GM23338 (cell line): ENCODE measurements around the gene COX10. TPM values are rescaled to one million over a fixed set of nuclear protein-coding genes. Genes with fewer than 3 reads are reported as not detected.

Experiments
- ATAC-seq: fragments of 200-7000 bp; cut with Tn5 transposase; 3 replicates; pipeline ENCODE4 v1.9.1; 2020
- DNase-seq: peaks from one replicate; pipeline ENCODE4 v3.0.0-alpha.2; 2015; ENCODE audit warnings: low spot score
- H2AFZ ChIP-seq: fragments of 200-600 bp; sonication (generic); 2 replicates; pipeline ENCODE4 v1.8.0; 2016; ENCODE audit warnings: antibody characterized with exemption, mild to moderate bottlenecking, moderate library complexity
- H3F3A ChIP-seq: fragments of 200-600 bp; sonication (generic); replicated peaks from 2 replicates; pipeline ENCODE4 v1.8.0; 2017; ENCODE audit warnings: antibody characterized with exemption, mixed run types, low read depth
- H3K27ac ChIP-seq: fragments of 200-600 bp; sonication (generic); 2 replicates; pipeline ENCODE4 v1.6.1; 2016; ENCODE audit warnings: low read depth
- H3K27me3 ChIP-seq: fragments of 200-600 bp; sonication (generic); 2 replicates; pipeline ENCODE4 v1.8.0; 2016; ENCODE audit warnings: mild to moderate bottlenecking, mixed run types, moderate library complexity; ENCODE audit not compliant: insufficient read depth
- H3K36me3 ChIP-seq: fragments of 200-600 bp; sonication (generic); 2 replicates; pipeline ENCODE4 v1.8.0; 2016; ENCODE audit warnings: mild to moderate bottlenecking; ENCODE audit not compliant: insufficient read depth
- H3K4me1 ChIP-seq: fragments of 200-600 bp; sonication (generic); 2 replicates; pipeline ENCODE4 v1.8.0; 2016; ENCODE audit warnings: mild to moderate bottlenecking, moderate library complexity; ENCODE audit not compliant: insufficient read depth
- H3K4me2 ChIP-seq: fragments of 200-600 bp; sonication (generic); 2 replicates; pipeline ENCODE4 v1.7.1; 2017; ENCODE audit warnings: mixed run types
- H3K4me3 ChIP-seq: fragments of 200-600 bp; sonication (generic); 2 replicates; pipeline ENCODE4 v1.6.1; 2016; ENCODE audit warnings: mixed run types
- H3K79me2 ChIP-seq: fragments of 200-600 bp; sonication (generic); replicated peaks from 2 replicates; pipeline ENCODE4 v1.8.0; 2017; ENCODE audit warnings: mild to moderate bottlenecking; ENCODE audit not compliant: insufficient read depth
- H3K9me2 ChIP-seq: fragments of 200-600 bp; sonication (generic); 2 replicates; pipeline ENCODE4 v1.8.0; 2017; ENCODE audit not compliant: insufficient read depth
- H4K20me1 ChIP-seq: fragments of 200-600 bp; sonication (generic); replicated peaks from 2 replicates; pipeline ENCODE4 v1.8.0; 2017; ENCODE audit warnings: mild to moderate bottlenecking; ENCODE audit not compliant: insufficient read depth
- H3K27ac Mint-ChIP-seq: 2 replicates; pipeline ENCODE4 v1.8.0; 2020; ENCODE audit warnings: inconsistent platforms, mild to moderate bottlenecking, moderate library complexity, mixed read lengths
- H3K27me3 Mint-ChIP-seq: 3 replicates; pipeline ENCODE4 v1.8.0; 2022; ENCODE audit warnings: low read depth, mild to moderate bottlenecking, moderate library complexity, mixed read lengths, inconsistent platforms; ENCODE audit not compliant: insufficient read depth, poor library complexity
- H3K36me3 Mint-ChIP-seq: 3 replicates; pipeline ENCODE4 v1.8.0; 2021; ENCODE audit warnings: low read depth, mild to moderate bottlenecking, inconsistent platforms, moderate library complexity, mixed read lengths
- H3K4me1 Mint-ChIP-seq: 3 replicates; pipeline ENCODE4 v1.8.0; 2020; ENCODE audit warnings: mild to moderate bottlenecking, inconsistent platforms, mixed read lengths
- H3K4me3 Mint-ChIP-seq: 3 replicates; pipeline ENCODE4 v1.8.0; 2021; ENCODE audit warnings: moderate library complexity, mild to moderate bottlenecking, inconsistent platforms, mixed read lengths
- H3K9me3 Mint-ChIP-seq: 3 replicates; pipeline ENCODE4 v1.8.0; 2020; ENCODE audit warnings: moderate library complexity, mild to moderate bottlenecking, inconsistent platforms, mixed read lengths
- CREB1 ChIP-seq: fragments of 250-450 bp; sonication (Bioruptor Pico); IDR thresholded peaks from 2 replicates; pipeline ENCODE4 v1.5.0; 2020; ENCODE audit warnings: low read depth, mild to moderate bottlenecking, moderate library complexity
- CTCF ChIP-seq, 2 experiments: fragments of 200-600 bp in 1 of 2; sonication (generic) in 1 of 2; conservative IDR thresholded peaks; 2 replicates each; pipeline versions ENCODE4 v1.5.1 to v1.6.1; 2016 to 2017; ENCODE audit warnings: antibody characterized with exemption in 2 of 2, low read depth in 2 of 2, mild to moderate bottlenecking in 2 of 2, moderate library complexity in 1 of 2
- EZH2 ChIP-seq: fragments of 200-600 bp; sonication (generic); IDR thresholded peaks from one replicate; pipeline ENCODE4 v1.8.0; 2017; ENCODE audit warnings: antibody characterized with exemption, mild to moderate bottlenecking, low read depth; ENCODE audit not compliant: unreplicated experiment
- JUNB ChIP-seq: IDR thresholded peaks from one replicate; pipeline ENCODE4 v1.6.1; 2016; ENCODE audit warnings: antibody characterized with exemption; ENCODE audit not compliant: unreplicated experiment
- NANOG ChIP-seq: IDR thresholded peaks from 2 replicates; pipeline ENCODE4 v1.6.1; 2016; ENCODE audit warnings: antibody characterized with exemption, borderline replicate concordance
- POLR2AphosphoS5 ChIP-seq: IDR thresholded peaks from 2 replicates; pipeline ENCODE4 v1.6.1; 2016; ENCODE audit warnings: antibody characterized with exemption, low read depth
- REST ChIP-seq: IDR thresholded peaks from one replicate; pipeline ENCODE4 v1.6.1; 2018; ENCODE audit warnings: antibody characterized with exemption; ENCODE audit not compliant: unreplicated experiment
- STAT1 ChIP-seq: IDR thresholded peaks from one replicate; pipeline ENCODE4 v1.6.1; 2016; ENCODE audit warnings: antibody characterized with exemption; ENCODE audit not compliant: unreplicated experiment
- ZNF114 ChIP-seq: fragments of 250-450 bp; sonication (Bioruptor Pico); IDR thresholded peaks from 2 replicates; pipeline ENCODE4 v1.5.0; 2020; ENCODE audit warnings: mild to moderate bottlenecking, moderate library complexity
- polyA plus RNA-seq: library from polyadenylated mRNA; unstranded; fragments of >200 nt; fragmentation: Nextera tagmentation; extraction: Ambion mirVana; gene quantifications from 2 replicates; pipeline ENCODE4 v1.2.1, GENCODE V29; 2016
- total RNA-seq: library from RNA; depleted of rRNA; stranded (reverse); fragments of >200 nt; shearing (Covaris generic); gene quantifications from 2 replicates; pipeline ENCODE4 v1.2.3, GENCODE V29; 2014
- TF ChIP-seq, protein P1 (sequence below): IDR thresholded peaks from 2 replicates; pipeline ENCODE4 v1.6.1; 2016; ENCODE audit warnings: antibody characterized with exemption

The COX10 gene
- total and polyA plus RNA-seq, 2 experiments from 2014 or later, result 25.7 to 46.6 TPM

GRCh38 chr17:14143688-14144087, 74.4 kb downstream of the COX10 start (continued):
- TF ChIP-seq REST (no peak), JUNB (no peak), EZH2 (no peak), STAT1 (no peak), CREB1 (CRISPR knock-in tag) (no peak), NANOG (no peak)

GRCh38 chr17:14144508-14144907, 75.2 kb downstream of the COX10 start:
- H3K4me1 Mint-ChIP-seq, result peaks cover 37% of the 10 kb centered on the region
- H3K4me3 Mint-ChIP-seq, result no peak overlapping the region
- DNase-seq, result no peak

More at GRCh38 chr17:14144508-14144907, 75.2 kb downstream of the COX10 start:
- H3K9me3 Mint-ChIP-seq, result no peaks in the 10 kb centered on the region
- Histone ChIP-seq H3K36me3 (no peaks in the 10 kb centered on the region), H3K4me1 (peaks cover 32% of the 10 kb centered on the region), H3K9me2 (no peaks in the 10 kb centered on the region; the same call in 1 of the 2 replicates), H4K20me1 (no peaks in the 10 kb centered on the region), H3K27ac (no peak overlapping the region), H3K4me2 (peak overlapping the region; percentile 71; the same call in 1 of the 2 replicates), H3K79me2 (peaks cover 31% of the 10 kb centered on the region), H3K4me3 (no peak overlapping the region), H3K27me3 (no peaks in the 10 kb centered on the region), H3F3A (no peaks in the 10 kb centered on the region), H2AFZ (no peak overlapping the region)
- H3K27me3 Mint-ChIP-seq, result no peaks in the 10 kb centered on the region
- peaks cover 3% of the 10 kb centered on the region; the same call in 1 of the 3 replicates for H3K36me3 Mint-ChIP-seq
- TF ChIP-seq ZNF114 (CRISPR knock-in tag) (no peak), JUNB (no peak), CTCF (conservative IDR thresholded peaks at IDR 0.05; ENCODE audit: low read depth in 2 of 2) (no peak), STAT1 (no peak), POLR2AphosphoS5 (no peak)
- TF ChIP-seq, protein P1, sequence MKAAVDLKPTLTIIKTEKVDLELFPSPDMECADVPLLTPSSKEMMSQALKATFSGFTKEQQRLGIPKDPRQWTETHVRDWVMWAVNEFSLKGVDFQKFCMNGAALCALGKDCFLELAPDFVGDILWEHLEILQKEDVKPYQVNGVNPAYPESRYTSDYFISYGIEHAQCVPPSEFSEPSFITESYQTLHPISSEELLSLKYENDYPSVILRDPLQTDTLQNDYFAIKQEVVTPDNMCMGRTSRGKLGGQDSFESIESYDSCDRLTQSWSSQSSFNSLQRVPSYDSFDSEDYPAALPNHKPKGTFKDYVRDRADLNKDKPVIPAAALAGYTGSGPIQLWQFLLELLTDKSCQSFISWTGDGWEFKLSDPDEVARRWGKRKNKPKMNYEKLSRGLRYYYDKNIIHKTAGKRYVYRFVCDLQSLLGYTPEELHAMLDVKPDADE, result no peak
- no peak for ATAC-seq
- no peak overlapping the region; the same call in none of the 2 replicates for H3K27ac Mint-ChIP-seq
